Effector CD4-positive, alpha-beta T cell (primary cell): ENCODE measurements around the gene VOPP1.

Experiments used
- DNase-seq: peaks from one replicate; pipeline ENCODE4 v3.0.0-alpha.2; 2020

VOPP1 gene

GRCh38 chr7:55576753-55577152, 4.5 kb upstream of the VOPP1 start:
- DNase-seq = no peak

GRCh38 chr7:55575733-55576132, 3.4 kb upstream of the VOPP1 start:
- no peak for DNase-seq

GRCh38 chr7:55575098-55575497, 2.8 kb upstream of the VOPP1 start:
- DNase-seq = no peak

- no peak for DNase-seq
These were observed 1.9 kb upstream of the VOPP1 start for GRCh38 chr7:55574051-55574717.

- DNase-seq = no peak
These were observed 1.1 kb upstream of the VOPP1 start for GRCh38 chr7:55573234-55573900.

- peak; percentile 52 for DNase-seq
These were observed 558 bp downstream of the VOPP1 start for GRCh38 chr7:55571511-55572377.

GRCh38 chr7:55570939-55571338, 1.4 kb downstream of the VOPP1 start:
- DNase-seq = no peak

DNA sequence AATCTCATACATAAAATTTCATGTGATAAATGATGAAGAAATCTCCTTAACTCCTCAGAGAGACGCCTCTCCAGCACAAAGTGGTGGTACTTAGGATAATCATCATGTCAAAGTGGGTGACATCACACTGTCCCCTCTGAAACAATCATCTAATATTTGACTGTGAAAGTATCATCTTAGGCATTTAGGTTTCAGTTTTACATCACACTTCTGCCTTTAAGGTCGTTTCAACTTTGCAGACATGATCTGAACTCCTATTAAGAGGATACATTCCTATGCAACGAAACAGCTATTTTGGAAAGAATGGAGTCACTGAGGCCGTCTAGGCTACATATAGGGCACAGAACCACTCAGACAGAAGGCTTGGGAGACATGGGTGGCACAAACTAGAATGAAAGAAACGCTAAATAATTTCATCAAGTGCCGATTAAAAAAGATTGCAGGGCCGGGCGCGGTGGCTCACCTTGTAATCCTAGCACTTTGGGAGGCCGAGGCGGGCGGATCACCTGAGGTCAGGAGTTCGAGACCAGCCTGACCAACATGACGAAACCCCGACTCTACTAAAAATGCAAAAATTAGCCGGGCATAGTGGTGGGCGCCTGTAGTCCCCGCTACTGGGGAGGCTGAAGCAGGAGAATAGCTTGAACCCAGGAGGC, 2.0 kb downstream of the VOPP1 start:
- no peak for DNase-seq

GRCh38 chr7:55569797-55570196, 2.5 kb downstream of the VOPP1 start:
- no peak for DNase-seq

DNA sequence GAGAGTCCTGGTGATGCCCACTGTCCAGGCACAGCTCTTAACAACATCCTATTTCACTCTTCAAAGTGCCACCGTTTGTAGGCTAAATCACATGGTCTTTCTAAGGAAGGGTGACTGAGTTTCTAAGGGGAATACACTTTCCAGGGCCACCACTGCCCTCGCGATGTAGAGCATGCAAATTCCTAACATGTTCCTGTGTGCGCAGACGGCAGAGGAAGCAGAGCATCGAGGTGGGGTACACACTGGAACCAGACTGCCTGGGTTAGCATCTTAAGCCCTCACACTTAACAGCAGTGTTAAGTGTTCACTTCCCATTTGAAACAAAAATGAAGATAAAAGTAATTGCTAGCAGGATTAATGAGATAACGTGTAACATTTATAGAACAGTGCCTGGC, 3.0 kb downstream of the VOPP1 start:
- no peak for DNase-seq

GRCh38 chr7:55568613-55569268, 3.6 kb downstream of the VOPP1 start:
- no peak for DNase-seq

- DNase-seq = no peak
These were observed 4.7 kb downstream of the VOPP1 start for GRCh38 chr7:55567571-55567970.

- no peak for DNase-seq
These were observed 6.6 kb downstream of the VOPP1 start for GRCh38 chr7:55565681-55566080.

- no peak for DNase-seq
These were observed 8.5 kb downstream of the VOPP1 start for GRCh38 chr7:55563596-55564325.

DNA sequence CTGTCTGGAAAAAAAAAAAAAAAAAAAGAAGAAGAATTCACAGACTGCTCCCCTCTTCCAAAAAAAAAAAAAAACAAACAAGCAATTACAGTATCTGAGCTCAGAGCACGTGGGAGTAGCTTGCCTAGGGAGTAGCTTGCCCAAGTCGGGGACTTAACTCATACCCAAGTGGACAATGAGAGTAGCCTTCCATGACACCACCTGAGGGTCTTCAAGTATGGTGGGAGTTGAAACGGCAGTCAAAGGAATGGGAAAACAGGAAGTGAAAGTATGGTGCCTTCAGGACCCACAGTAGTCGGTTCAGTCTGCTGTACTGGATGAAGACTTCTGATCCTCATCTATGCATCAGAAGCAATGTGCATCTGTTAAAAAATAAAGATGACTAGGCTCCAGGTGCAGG, 10.6 kb downstream of the VOPP1 start:
- DNase-seq = no peak

GRCh38 chr7:55558962-55559920, 13.1 kb downstream of the VOPP1 start:
- DNase-seq = no peak

DNA sequence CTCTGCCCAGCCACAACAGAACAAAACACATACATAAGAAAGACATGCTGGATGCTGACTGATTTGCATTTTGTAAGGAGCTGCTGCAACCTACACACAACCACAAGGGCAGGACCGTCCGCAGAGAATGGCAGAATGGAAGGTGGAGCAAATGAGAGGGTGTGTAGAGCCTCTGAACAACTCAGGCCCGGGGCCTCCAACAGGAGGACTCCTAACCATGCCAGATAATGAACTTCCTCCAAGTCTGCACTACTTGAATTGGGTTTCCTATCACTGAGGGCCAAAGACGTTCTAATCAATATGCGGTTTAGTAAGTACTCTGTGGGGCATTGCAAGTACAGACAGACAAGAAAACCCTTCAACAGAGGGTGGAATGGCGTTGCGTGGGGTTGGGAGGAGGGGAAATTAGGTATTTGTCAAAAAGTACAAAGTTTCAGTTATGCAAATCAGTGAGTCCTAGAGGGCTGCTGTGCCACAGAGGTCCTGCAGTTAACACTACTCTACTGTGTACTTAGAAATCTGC, 14.6 kb downstream of the VOPP1 start:
- DNase-seq = no peak

DNA sequence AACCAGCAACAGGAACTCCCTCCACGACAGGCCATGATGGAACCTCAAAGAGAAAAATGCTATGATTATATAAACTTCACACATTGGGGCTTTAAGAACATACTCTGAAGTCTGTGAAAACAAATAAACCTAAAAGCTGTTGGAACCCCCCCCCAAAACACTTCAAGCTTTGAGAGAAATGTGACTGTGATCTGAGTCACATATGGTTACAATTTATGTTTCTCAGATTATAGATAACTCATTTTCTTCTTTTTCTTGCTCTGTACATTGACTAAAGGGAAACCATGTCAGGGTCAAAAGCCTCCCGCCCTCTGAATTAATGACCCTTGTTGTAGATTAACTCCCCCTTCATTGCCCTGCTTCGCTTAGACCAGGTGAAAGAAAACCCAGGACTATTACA, 15.8 kb downstream of the VOPP1 start:
- no peak for DNase-seq

DNA sequence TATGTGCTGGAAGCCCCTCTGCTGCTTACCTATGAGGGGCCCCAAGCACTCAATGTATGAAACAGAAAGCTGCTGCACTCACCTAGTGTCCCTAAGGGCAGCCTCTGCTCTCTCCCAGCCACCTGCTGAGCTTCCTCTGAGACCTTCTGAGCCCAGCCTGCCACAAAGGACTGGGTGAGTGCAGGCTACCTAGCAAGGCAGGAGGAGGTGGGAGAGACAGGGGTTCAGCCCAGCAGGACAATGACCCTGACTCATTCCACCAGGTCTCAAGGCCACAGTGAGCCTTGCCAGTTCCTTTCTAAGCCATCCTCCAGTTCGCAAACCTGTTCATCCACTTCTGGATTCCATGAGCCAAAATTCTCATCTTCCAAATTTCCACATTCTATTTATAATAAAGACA, 16.3 kb downstream of the VOPP1 start:
- DNase-seq = no peak

DNA sequence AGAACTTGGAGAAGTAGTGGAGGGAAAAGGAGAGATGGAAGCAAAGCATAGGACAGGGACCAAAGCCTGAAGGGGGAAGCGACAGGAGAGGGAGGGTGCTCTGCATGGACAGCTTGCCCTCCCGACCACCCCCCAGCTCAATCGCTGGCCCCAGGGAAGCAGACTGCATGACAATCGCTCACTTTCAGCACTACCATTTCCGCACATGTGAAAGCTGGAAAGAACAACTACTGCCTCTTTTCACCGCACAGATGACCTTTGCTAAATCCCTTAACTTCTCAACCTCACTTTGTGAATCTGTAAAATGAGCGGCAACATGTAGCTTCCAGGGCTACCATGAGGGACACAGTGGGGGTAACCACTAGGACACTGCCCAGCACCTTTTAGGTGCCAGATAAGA, 17.1 kb downstream of the VOPP1 start:
- no peak for DNase-seq

- no peak for DNase-seq
These were observed 18.3 kb downstream of the VOPP1 start for GRCh38 chr7:55554038-55554437.
